ENCODE measurements around the gene KCTD16.

KCTD16 gene

GRCh38 chr5:144139586-144139985 is 31.1 kb upstream of the KCTD16 start:
- TF ChIP-seq CTCF (IDR thresholded peaks at IDR 0.05; ENCODE audit: low read depth, low read length, missing control alignments): peak; percentile 20
- H3K4me3 ChIP-seq (replicated peaks; ENCODE audit: low read depth, low read length): no peak overlapping the region
- DNase-seq (ENCODE audit: extremely low read depth, low read depth): peak; percentile 12

- no peak for DNase-seq (ENCODE audit: extremely low read depth, low read depth)
- H3K4me3 ChIP-seq (replicated peaks; ENCODE audit: low read depth, low read length): no peak overlapping the region
- TF ChIP-seq CTCF (IDR thresholded peaks at IDR 0.05; ENCODE audit: low read depth, low read length, missing control alignments): no peak
Observed at GRCh38 chr5:144141585-144141984, 29.1 kb upstream of the KCTD16 start.

GRCh38 chr5:144142139-144142823 is 28.4 kb upstream of the KCTD16 start:
- DNase-seq (ENCODE audit: extremely low read depth, low read depth): peak; percentile 24
- no peak overlapping the region for H3K4me3 ChIP-seq (replicated peaks; ENCODE audit: low read depth, low read length)
- peak; percentile 59 for TF ChIP-seq CTCF (IDR thresholded peaks at IDR 0.05; ENCODE audit: low read depth, low read length, missing control alignments)

GRCh38 chr5:144142824-144143162 is 27.9 kb upstream of the KCTD16 start:
- TF ChIP-seq CTCF (IDR thresholded peaks at IDR 0.05; ENCODE audit: low read depth, low read length, missing control alignments): no peak
- no peak for DNase-seq (ENCODE audit: extremely low read depth, low read depth)
- no peak overlapping the region for H3K4me3 ChIP-seq (replicated peaks; ENCODE audit: low read depth, low read length)

GRCh38 chr5:144143625-144144024 is 27.0 kb upstream of the KCTD16 start:
- no peak for DNase-seq (ENCODE audit: extremely low read depth, low read depth)
- no peak overlapping the region for H3K4me3 ChIP-seq (replicated peaks; ENCODE audit: low read depth, low read length)
- no peak for TF ChIP-seq CTCF (IDR thresholded peaks at IDR 0.05; ENCODE audit: low read depth, low read length, missing control alignments)

- no peak for DNase-seq (ENCODE audit: extremely low read depth, low read depth)
- no peak for TF ChIP-seq CTCF (IDR thresholded peaks at IDR 0.05; ENCODE audit: low read depth, low read length, missing control alignments)
Observed at GRCh38 chr5:144144956-144145751, 25.5 kb upstream of the KCTD16 start.

More at GRCh38 chr5:144144956-144145751, 25.5 kb upstream of the KCTD16 start:
- no peak overlapping the region for H3K4me3 ChIP-seq (replicated peaks; ENCODE audit: low read depth, low read length)
